KMS-11 (cell line): Measurements from ENCODE around the gene SERPINH1.

Experiments
- H2AFZ ChIP-seq: fragments of 200-600 bp; sonication (generic); 2 replicates; pipeline ENCODE4 v1.6.1; 2016; ENCODE audit warnings: antibody characterized with exemption, mixed run types, low read depth
- H3K27ac ChIP-seq: fragments of 200-600 bp; sonication (generic); 2 replicates; pipeline ENCODE4 v1.6.1; 2016; ENCODE audit warnings: mild to moderate bottlenecking, mixed run types
- H3K27me3 ChIP-seq: fragments of 200-600 bp; sonication (generic); 2 replicates; pipeline ENCODE4 v1.6.1; 2017; ENCODE audit warnings: mild to moderate bottlenecking, low read depth, mixed run types, moderate library complexity; ENCODE audit not compliant: insufficient read depth
- H3K36me3 ChIP-seq: fragments of 200-600 bp; sonication (generic); 2 replicates; pipeline ENCODE4 v1.6.1; 2017; ENCODE audit warnings: mild to moderate bottlenecking, mixed run types; ENCODE audit not compliant: insufficient read depth
- H3K4me1 ChIP-seq: fragments of 200-600 bp; sonication (generic); 2 replicates; pipeline ENCODE4 v1.6.1; 2016; ENCODE audit warnings: mild to moderate bottlenecking, low read depth, mixed run types; ENCODE audit not compliant: poor library complexity, severe bottlenecking
- H3K4me2 ChIP-seq: fragments of 200-600 bp; sonication (generic); 2 replicates; pipeline ENCODE4 v1.7.0; 2016; ENCODE audit warnings: mild to moderate bottlenecking, mixed run types
- H3K4me3 ChIP-seq: fragments of 200-600 bp; sonication (generic); IDR thresholded peaks from 2 replicates; pipeline ENCODE4 v1.6.1; 2017; ENCODE audit warnings: low read depth, low read length, mixed read lengths; ENCODE audit not compliant: insufficient read depth
- H3K79me2 ChIP-seq: fragments of 200-600 bp; sonication (generic); 2 replicates; pipeline ENCODE4 v1.6.1; 2016; ENCODE audit warnings: low read depth, mixed run types; ENCODE audit not compliant: insufficient read depth
- H3K9ac ChIP-seq: fragments of 200-600 bp; sonication (generic); 2 replicates; pipeline ENCODE4 v1.6.1; 2016; ENCODE audit warnings: mild to moderate bottlenecking, mixed run types
- H4K20me1 ChIP-seq: fragments of 200-600 bp; sonication (generic); 2 replicates; pipeline ENCODE4 v1.6.1; 2016; ENCODE audit warnings: mild to moderate bottlenecking, mixed run types; ENCODE audit not compliant: insufficient read depth
- CTCF ChIP-seq: fragments of 200-600 bp; sonication (generic); conservative IDR thresholded peaks from 2 replicates; pipeline ENCODE4 v1.6.1; 2017; ENCODE audit warnings: low read depth, mild to moderate bottlenecking, antibody characterized with exemption, low read length, moderate library complexity, mixed read lengths

SERPINH1 gene

GRCh38 chr11:75591371-75591770, 29.3 kb downstream of the SERPINH1 start:
- no peaks in the 10 kb centered on the region for H3K27me3 ChIP-seq
- no peak overlapping the region for H3K4me2 ChIP-seq
- TF ChIP-seq CTCF = no peak
- no peak overlapping the region for H3K4me3 ChIP-seq
- no peak overlapping the region for H3K27ac ChIP-seq
- no peaks in the 10 kb centered on the region for H3K4me1 ChIP-seq
- no peaks in the 10 kb centered on the region for H3K36me3 ChIP-seq
- no peak overlapping the region for H2AFZ ChIP-seq
- no peaks in the 10 kb centered on the region for H3K79me2 ChIP-seq
- H3K9ac ChIP-seq = no peak overlapping the region
- no peaks in the 10 kb centered on the region for H4K20me1 ChIP-seq

GRCh38 chr11:75591966-75592365, 29.9 kb downstream of the SERPINH1 start:
- Histone ChIP-seq H4K20me1 (no peaks in the 10 kb centered on the region), H3K9ac (no peak overlapping the region), H3K4me1 (no peaks in the 10 kb centered on the region), H3K79me2 (no peaks in the 10 kb centered on the region), H2AFZ (no peak overlapping the region), H3K36me3 (no peaks in the 10 kb centered on the region), H3K27ac (no peak overlapping the region), H3K4me2 (no peak overlapping the region), H3K4me3 (no peak overlapping the region), H3K27me3 (no peaks in the 10 kb centered on the region)
- no peak for TF ChIP-seq CTCF

- Histone ChIP-seq H4K20me1 (no peaks in the 10 kb centered on the region), H3K79me2 (no peaks in the 10 kb centered on the region), H3K4me1 (no peaks in the 10 kb centered on the region), H3K27ac (no peak overlapping the region), H3K4me3 (no peak overlapping the region), H3K4me2 (no peak overlapping the region), H2AFZ (no peak overlapping the region), H3K27me3 (no peaks in the 10 kb centered on the region), H3K9ac (no peak overlapping the region), H3K36me3 (no peaks in the 10 kb centered on the region)
- no peak for TF ChIP-seq CTCF
Measured at GRCh38 chr11:75592715-75593114, 30.7 kb downstream of the SERPINH1 start.

GRCh38 chr11:75593286-75593915, 31.3 kb downstream of the SERPINH1 start:
- Histone ChIP-seq H3K36me3 (no peaks in the 10 kb centered on the region), H3K27ac (no peak overlapping the region), H3K4me1 (no peaks in the 10 kb centered on the region), H3K79me2 (no peaks in the 10 kb centered on the region), H4K20me1 (no peaks in the 10 kb centered on the region), H3K4me2 (no peak overlapping the region), H2AFZ (no peak overlapping the region), H3K9ac (no peak overlapping the region), H3K27me3 (no peaks in the 10 kb centered on the region), H3K4me3 (no peak overlapping the region)
- TF ChIP-seq CTCF = no peak
